NCI-H146 treated with DMSO at 0.1 percent for 48 hours (cell line): ENCODE measurements around the gene CDX1.

Source experiments
- DNase-seq: peaks from one replicate; lab custom pipeline; 2025; ENCODE audit not compliant: unreplicated experiment; lab: John Stamatoyannopoulos, UW

Gene CDX1

DNA sequence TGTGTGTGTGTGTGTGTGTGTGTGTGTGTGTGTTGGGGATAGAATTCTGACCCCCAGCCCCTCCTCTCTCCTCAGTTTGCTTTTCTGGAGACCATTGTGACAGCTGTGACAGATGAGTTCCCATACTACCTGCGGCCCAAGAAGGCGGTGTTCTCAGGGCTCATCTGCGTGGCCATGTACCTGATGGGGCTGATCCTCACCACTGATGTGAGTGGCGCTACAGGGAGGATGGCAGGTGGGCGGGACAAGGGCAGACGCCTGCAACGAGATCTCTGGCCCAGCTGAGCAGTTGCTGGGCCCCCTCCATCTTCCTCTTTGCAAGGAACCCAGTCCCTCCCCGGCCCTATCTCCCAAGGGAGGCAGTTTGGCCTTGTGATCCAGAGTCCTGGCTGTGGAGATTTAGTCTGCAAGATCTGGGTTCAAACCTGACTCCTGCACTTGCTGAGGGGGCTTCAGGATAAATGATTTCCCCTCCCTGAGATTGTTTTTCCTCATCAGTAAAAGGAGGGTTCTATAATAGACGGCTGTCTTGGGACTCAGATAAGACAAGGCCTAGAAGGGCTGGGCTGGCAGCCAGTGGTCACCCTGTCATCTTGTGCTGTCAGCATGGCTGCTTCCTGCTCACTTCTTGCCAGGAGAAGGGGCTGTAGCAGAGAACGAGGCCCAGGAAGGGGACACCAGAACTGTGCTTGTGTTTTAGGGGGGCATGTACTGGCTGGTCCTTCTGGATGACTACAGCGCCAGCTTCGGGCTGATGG lies 37.4 kb downstream of the CDX1 start:
- DNase-seq: no peak

GRCh38 chr5:150204590-150204960 lies 38.0 kb downstream of the CDX1 start:
- DNase-seq: no peak

GRCh38 chr5:150206098-150206778 lies 39.7 kb downstream of the CDX1 start:
- no peak for DNase-seq

DNA sequence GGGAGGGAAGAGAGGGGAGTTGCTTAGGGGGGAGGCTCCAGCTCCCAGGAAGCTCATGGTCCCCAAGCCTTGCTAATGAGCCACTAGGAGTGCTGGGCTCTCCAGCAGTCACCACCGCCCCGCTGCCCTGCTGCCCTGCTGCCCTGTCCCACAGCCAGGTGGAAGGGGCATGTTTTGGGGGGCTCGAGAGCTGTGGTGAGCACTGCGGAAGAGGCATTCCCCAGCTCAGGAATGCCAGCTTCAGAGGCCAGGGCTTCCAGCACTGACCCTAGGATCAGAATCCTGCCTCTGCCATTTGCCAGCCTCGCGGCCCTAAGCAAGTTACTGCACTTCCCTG lies 40.2 kb downstream of the CDX1 start:
- no peak for DNase-seq

DNA sequence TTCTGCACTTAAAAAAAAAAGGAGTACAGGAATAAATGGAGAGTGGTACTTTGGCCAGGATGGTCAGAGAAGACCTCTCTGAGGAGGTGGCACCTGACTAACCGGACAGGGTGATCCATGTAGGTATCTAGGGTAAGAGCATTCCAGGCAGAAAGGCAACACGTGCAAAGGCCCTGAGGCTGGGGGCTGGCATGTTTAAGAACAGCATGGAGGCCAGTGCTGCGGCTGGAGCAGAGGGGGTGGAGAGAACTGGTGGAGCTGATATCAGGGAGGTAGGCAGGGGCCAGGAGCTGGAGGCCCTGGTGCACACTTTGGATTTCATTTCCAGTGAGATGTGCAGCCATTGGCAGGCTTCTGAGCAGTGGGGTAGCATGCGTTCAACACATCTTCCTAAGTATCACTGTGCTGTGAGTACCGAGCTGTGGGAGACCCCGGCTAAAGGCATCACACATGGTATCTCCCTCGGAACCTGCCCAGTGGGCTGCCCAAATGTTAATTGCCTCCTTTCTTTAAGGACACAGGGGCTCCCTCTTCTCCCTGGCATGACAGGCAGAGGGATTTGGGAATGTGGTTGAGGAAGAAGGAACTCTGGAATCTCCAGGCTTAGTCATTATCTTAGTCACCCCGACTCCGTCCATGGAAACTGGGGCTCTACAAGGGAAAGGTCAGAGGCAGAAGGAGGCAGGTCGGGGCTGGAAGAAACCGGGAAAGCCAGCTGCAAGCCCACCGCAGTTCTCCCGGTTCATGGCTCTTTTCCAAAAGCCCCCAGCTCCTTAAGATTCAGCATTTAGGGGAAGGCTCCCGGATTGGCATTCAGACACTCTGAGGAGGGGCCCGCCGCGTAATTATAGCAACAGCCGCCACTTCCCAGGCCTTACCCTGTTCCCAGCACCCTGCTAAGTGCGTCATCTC lies 41.9 kb downstream of the CDX1 start:
- no peak for DNase-seq

- no peak for DNase-seq
These were observed 42.6 kb downstream of the CDX1 start for GRCh38 chr5:150209099-150209635.

GRCh38 chr5:150210644-150211043 lies 44.1 kb downstream of the CDX1 start:
- DNase-seq: no peak

GRCh38 chr5:150211156-150212030 lies 44.8 kb downstream of the CDX1 start:
- DNase-seq: no peak

GRCh38 chr5:150213530-150213929 lies 47.0 kb downstream of the CDX1 start:
- DNase-seq: no peak

DNA sequence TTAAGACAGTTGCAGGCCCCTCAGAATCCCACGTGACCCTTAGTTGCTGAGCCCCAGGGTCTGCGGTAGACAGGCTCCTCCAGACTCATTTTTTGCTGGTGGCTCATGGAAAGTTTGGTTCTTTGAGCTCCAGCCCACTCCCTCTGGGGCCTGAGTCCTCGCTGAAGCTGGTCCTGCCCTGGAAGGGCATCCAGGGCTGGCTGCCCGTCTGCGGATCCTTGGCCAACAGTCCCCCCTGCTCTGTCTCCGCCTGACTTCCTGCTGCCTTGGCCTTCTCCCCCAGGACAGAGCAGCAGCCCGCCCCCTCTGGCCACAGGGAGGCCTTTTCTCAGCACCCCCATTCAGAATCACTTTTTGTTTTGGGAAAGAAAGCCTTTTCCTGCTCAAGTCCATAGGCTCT lies 47.7 kb downstream of the CDX1 start:
- DNase-seq: no peak

- no peak for DNase-seq
These were observed 49.7 kb downstream of the CDX1 start for GRCh38 chr5:150215979-150216944.

- no peak for DNase-seq
These were observed 50.5 kb downstream of the CDX1 start for GRCh38 chr5:150217038-150217437.

DNA sequence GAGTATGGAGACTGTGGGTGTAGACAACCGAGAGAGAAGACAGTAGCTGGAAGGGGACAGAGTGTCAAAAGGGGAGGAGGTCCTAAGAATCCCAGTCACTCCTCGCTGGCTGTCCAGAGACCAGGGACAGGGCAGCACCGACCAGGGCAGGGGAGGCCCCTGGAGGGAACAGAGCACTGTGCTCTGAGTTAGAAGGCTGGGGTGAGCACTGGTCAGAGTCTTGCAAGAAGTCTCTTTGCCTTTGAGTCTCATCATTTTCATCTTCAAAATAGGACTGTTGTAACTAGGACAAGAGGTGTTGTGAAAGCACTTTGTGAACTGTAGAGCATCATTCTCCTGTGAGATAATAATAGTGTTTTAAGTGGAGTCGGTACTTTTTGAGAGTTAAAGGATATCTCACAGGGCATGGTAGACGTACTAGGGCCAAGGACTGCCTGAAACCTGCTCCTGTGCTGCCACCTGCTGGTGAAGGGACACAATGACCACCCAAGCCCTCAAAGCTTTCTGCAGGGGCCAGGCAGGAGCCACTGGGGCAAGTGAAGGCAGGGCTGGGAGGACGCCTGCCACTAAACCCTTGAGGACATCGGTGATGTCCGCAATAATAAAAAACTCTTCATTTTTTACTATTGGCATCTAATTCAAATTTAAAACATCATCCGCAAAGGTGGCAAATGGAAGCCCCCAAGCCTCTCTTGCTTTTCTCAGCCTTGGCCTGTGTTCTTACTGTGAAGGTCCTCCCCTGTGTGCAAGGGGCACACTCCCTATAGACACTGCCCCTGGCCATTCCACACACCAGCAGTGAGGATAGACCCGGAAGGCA lies 51.5 kb downstream of the CDX1 start:
- peak; percentile 58 for DNase-seq

- no peak for DNase-seq
These were observed 52.1 kb downstream of the CDX1 start for GRCh38 chr5:150218693-150219035.

GRCh38 chr5:150219142-150219541 lies 52.6 kb downstream of the CDX1 start:
- no peak for DNase-seq

DNA sequence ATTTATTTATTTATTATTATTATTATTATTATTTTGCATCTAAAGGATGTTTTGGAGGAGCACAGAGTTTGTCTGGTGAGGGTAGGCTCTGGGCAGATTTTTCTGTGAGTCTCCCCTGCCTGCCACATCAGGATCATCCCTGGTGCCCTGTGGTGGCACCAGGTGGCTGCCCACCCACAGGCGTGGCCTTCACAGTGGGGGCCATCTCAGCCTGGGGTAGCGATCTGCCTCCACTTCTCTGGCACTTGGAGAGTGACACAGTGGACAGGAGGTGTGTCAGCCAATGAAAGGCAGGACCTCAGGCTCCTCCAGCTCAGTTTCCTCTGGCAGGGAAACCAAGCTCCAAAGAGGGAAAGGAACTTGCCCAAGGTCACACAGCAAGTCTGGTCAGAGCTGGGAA lies 53.3 kb downstream of the CDX1 start:
- no peak for DNase-seq

DNA sequence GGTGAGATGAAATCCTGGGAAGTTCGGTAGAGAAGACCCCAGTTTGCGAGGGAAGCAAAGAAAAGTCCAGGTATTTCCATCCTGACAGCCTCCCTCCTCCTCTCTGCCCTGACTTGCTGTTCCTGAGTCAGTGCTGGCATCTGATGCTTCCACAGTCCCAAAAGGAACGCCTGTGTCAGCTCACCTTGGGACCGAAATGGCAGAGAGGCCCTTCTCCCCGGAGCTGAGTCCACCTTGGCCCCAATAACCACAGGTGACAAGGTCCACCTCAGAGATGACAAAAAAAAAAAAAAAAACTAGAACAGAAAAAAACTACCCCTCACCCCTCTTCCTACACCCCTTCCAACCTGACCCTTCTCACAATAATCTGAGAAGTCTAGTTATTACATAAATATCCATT lies 54.9 kb downstream of the CDX1 start:
- DNase-seq: no peak

- DNase-seq: no peak
These were observed 56.3 kb downstream of the CDX1 start for GRCh38 chr5:150222906-150223305.

DNA sequence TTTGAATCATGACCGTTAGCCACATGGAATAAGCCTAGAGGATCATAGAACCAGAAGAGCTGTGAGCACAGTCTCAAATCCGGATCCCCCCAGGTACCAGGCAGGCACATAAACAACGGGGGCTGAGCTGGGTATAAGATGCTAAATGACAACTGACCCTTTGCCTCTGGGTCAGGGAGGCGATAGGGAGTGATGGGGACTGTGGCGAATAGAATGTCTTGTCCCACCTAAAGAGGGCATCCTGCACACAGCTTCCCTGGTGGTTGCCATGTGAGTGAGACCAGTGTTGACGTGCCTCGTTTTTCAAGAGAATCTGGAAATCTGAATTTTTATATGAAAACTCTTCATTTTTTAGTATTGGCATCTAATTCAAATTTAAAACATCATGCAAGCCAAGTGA lies 56.9 kb downstream of the CDX1 start:
- no peak for DNase-seq
